ENCODE measurements around the gene AATK.

DNA sequence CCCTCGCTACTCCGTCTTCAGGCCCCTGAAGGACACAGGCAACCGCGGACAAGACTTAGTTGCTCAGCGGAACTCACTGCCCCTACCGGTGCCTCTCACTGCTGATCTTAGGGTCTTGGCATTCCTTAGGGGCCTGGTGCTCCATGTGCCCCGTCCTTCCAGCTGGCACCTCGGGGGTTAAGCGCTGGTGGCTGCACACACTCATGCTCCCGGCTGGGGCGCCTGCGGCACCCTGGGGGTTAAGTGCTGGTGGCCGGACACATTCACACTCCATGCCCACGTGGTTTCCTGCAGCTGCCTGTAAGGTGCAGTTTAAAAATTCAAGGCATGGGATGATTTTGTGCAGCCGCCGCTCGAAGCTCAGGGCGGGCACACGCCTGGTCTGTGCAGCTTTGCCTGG is 86.0 kb downstream of the AATK start:
- TF ChIP-seq, protein P1, sequence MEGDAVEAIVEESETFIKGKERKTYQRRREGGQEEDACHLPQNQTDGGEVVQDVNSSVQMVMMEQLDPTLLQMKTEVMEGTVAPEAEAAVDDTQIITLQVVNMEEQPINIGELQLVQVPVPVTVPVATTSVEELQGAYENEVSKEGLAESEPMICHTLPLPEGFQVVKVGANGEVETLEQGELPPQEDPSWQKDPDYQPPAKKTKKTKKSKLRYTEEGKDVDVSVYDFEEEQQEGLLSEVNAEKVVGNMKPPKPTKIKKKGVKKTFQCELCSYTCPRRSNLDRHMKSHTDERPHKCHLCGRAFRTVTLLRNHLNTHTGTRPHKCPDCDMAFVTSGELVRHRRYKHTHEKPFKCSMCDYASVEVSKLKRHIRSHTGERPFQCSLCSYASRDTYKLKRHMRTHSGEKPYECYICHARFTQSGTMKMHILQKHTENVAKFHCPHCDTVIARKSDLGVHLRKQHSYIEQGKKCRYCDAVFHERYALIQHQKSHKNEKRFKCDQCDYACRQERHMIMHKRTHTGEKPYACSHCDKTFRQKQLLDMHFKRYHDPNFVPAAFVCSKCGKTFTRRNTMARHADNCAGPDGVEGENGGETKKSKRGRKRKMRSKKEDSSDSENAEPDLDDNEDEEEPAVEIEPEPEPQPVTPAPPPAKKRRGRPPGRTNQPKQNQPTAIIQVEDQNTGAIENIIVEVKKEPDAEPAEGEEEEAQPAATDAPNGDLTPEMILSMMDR (IDR thresholded peaks at IDR 0.05), result no peak
- no peak for TF ChIP-seq POLR2A (IDR thresholded peaks at IDR 0.05)
